Measurements from ENCODE around the gene CHSY3.

DNA sequence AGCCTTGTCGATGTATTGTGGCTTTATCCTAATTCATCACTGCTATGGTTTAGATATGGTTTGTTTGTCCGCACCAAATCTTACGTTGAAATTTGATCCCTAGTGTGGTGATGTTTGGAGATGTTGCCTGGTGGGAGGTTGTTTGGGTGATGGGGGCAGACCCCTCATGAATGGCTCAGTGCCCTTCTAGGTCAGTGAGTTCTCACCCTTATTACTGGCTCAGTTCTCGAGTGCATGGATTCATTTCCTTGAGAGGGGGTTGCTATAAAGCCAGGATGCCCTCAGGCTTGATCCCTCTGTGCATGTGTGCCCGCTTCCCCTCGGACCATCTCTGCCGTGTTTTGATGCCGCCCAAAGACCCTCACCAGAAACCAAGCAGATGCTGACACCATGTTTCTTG lies 114.4 kb downstream of the CHSY3 start:
- TF ChIP-seq POLR2A (IDR thresholded peaks at IDR 0.05; ENCODE audit: low read length) (no peak), GATA1 (IDR thresholded peaks at IDR 0.05; ENCODE audit: low read depth, low read length) (no peak)
